GM18951 (cell line): ENCODE results near the gene EIF4E1B.
"Not testable (repeated sequence)": the region's sequence is repeated elsewhere in the genome, so short reads cannot be mapped to it uniquely, and the experiment has no call there.

ENCODE experiments used
- POLR2A ChIP-seq: IDR thresholded peaks from 4 replicates; pipeline ENCODE4 v1.6.1; 2011; ENCODE audit warnings: mild to moderate bottlenecking; ENCODE audit not compliant: insufficient read length, insufficient read depth; ENCODE audit errors: extremely low read depth
- in situ Hi-C: fragments of 300-500 bp; cut with MboI; formaldehyde crosslinking; loops from one replicate; pipeline ENCODE4 v1.12.0; 2022; ENCODE audit warnings: low sequenced_read_pairs, mixed read lengths, inconsistent platforms; ENCODE audit not compliant: unreplicated experiment

The EIF4E1B gene, protein sequence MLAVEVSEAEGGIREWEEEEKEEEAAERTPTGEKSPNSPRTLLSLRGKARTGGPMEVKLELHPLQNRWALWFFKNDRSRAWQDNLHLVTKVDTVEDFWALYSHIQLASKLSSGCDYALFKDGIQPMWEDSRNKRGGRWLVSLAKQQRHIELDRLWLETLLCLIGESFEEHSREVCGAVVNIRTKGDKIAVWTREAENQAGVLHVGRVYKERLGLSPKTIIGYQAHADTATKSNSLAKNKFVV

DNA sequence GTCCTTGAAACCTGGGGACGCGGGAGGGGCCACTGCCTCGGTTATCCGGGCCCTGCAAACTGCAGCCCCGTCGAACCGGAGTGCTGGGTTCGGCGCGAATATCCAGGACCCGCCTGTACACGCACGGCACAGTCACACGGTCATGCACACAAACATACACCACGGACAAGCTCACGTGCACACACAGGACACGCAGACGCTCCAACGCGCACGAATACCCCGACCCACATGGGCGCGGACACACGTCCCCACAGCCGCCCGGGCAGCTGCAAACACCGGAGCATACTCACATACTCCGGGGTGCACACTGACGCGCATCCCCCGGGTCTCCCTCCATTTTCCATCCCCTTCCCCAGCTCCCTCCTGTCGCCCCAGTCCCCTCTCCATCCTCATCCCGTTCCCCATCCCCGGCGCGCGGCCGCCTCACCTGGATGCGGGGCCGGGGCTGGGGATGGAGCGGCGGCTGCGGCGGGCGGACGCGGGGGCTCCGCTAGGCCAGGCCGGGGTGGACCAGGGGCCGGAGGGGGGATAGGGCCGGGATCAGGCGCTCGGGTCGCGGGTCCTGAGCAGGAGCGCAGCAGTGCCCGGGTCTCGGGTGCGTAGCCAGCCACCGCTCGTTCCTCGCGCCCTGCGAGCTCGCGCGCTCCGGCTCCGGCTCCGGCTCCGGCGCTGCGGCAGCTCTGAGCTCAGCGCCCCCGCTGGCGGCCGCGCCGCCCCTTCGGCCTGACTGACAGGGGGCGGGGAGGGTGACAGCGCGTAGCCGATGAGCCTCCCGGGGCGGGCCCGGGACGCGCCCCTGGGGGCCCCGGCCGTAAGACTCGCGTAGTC, at the start of gene EIF4E1B, which contains the start of gene SNCB:
Gene EIF4E1B, plus strand, starts transcription at position 823 of the 828 bp plus-strand sequence. CDS start 12,113 bp downstream, outside the sequence.
Gene SNCB, minus strand, starts transcription at position 682 of the 828 bp plus-strand sequence. CDS start 880 bp downstream, outside the sequence.
- in situ Hi-C loops = no loop called here
- no peak for TF ChIP-seq POLR2A

DNA sequence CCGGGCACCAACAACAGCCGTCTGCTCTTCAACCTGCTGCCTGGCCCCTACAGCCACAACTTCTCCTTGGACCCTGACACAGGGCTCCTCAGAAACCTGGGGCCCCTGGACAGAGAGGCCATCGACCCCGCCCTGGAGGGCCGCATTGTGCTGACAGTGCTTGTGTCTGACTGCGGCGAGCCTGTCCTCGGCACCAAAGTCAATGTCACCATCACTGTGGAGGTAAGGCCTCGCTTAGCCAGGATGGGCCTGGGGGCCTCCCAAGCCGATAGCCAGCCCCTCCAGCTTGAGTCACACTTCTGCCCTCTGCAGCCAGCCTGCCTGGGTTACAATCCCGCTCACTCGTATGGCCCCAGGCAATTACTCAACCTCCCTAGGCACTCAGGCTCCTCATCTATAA, 49.1 kb upstream of the EIF4E1B start:
- no peak for TF ChIP-seq POLR2A
- in situ Hi-C loops = no loop called here

DNA sequence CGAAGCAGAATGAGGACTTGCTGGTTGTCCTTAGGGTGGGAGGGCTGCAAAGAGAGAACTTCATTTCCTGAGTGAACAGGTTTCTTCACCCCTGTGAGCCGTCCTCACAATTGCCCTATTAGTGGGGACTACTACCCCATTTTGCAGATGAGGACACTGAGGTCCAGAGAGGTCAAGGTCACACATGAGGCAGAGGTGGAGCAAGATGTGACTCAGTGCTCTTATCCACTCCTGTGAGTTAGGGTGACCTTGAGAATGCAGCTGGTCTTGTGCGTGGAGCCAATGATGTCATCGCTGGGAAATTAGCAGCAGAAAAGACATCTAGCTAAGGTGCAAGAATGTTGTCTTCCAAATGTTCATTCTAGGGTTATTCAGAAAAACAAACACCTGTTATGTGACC, 47.4 kb upstream of the EIF4E1B start:
- in situ Hi-C loops = no loop called here

DNA sequence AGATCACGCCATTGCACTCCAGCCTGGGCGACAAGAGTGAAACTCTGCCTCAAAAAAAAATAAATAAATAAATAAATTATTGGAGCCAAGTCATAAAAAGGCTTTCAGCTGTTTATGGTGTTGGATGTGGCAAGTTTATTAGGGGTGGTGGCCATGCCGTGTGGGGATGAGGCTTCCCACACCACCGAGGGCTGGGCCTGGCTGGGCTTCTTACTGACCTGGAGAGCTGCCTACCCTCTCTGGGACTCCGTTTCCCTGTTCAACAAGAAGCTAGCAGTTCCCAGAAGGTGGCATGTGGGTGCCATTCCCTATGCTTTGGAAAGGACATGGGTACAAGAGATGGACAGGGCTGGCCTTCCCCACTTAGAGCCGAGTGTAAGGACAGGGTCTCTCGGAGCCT, 43.1 kb upstream of the EIF4E1B start:
- in situ Hi-C loops = no loop called here
- no peak for TF ChIP-seq POLR2A

More for the DNA sequence above, 47.4 kb upstream of the EIF4E1B start:
- no peak for TF ChIP-seq POLR2A

DNA sequence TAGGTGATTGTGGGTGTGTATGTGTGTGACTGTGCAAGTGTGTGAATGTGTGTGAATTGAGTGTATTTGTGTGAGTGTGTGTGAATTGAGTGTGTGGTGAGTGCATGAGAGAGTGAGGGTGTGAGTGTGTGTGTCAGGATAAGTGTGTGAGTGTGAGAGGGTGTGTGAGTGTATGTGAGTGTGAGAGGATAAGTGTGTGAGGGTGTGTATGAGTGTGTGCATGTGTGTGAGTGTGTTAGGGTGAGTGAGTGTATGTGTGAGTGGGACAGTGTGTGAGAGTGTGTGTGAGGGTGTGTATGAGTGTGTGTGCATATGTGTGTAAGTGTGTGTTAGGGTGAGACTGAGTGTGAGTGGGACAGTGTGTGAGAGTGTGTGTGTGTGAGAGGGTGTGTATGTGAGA, 42.2 kb upstream of the EIF4E1B start:
- in situ Hi-C loops = no loop called here
- no peak for TF ChIP-seq POLR2A

DNA sequence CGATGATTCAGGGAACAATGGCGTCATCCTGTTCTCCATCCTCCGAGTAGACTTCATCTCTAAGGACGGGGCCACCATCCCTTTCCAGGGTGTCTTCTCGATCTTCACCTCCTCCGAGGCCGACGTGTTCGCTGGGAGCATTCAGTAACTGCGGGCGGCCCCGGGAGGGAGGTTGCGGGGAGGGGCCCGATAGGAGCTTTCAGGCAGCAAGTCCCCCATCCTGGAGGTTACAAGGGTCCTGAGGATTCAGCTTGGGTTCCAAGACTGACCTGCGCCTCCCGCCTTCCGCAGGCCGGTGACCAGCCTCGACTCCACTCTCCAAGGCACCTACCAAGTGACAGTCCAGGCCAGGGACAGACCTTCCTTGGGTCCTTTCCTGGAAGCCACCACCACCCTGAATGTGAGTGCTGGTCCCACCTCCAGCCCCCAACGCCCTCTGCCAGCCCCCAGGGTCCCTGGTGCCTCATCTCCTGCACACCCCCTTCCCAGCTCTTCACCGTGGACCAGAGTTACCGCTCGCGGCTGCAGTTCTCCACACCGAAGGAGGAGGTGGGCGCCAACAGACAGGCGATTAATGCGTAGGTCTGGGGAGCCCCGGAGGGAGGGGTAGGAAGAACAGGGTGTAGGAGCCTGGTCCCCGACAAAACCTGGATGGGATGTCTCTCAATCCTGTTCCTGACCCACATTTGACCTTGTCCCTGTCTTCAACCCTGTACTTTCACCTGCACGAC, 41.3 kb upstream of the EIF4E1B start:
- in situ Hi-C loops = no loop called here

DNA sequence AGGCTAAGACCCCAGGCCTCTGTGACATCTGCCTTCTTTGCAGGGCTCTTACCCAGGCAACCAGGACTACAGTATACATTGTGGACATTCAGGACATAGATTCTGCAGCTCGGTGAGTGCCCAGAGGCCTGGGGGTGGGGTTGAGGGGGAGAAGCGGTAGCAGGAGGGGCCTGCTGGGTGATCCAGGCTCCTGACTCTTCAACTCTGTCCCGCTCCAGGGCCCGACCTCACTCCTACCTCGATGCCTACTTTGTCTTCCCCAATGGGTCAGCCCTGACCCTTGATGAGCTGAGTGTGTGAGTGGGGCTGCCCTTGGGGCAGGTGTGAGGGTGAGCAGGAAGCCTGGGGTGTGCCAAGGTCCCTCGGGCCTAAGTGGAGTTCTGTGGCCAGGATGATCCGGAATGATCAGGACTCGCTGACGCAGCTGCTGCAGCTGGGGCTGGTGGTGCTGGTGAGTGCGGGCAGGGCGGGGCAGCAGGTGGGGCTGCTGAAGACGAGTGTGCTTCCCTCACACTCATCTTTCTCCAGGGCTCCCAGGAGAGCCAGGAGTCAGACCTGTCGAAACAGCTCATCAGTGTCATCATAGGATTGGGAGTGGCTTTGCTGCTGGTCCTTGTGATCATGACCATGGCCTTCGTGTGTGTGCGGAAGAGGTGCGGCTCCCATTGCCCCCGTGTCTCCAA, 40.3 kb upstream of the EIF4E1B start:
- in situ Hi-C loops = no loop called here
- no peak for TF ChIP-seq POLR2A

More for the DNA sequence above, 41.3 kb upstream of the EIF4E1B start:
- no peak for TF ChIP-seq POLR2A

DNA sequence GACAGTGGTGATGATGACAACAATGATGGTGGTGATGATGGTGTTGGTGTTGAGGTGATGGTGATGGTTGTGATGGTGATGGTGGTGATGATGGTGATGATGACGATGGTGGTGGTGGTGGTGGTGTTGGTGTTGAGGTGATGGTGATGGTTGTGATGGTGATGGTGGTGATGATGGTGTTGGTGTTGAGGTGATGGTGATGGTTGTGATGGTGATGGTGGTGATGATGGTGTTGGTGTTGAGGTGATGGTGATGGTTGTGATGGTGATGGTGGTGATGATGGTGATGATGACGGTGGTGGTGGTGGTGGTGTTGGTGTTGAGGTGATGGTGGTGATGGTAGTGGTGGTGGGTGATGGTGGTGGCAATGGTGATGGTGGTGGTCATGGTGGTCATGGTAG, 38.8 kb upstream of the EIF4E1B start:
- in situ Hi-C loops = not testable (repeated sequence)

DNA sequence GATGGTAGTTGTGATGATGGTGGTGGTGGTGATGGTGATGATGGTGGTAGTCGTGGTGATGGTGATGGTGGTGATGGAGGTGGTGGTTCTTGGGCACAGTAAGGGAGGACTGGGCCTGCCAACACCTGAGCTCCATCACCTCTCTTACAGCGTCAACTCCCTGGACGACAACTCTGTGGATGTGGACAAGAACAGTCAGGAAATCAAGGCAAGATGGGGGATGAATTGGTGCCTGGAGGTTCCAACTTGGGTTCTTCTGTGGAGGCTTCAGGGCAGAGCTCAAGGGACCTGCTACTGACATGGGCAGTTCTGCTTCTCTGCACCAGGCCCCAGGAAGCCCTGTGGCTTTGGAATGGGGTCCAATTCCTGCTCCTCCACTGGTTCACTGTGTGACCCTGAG, 37.9 kb upstream of the EIF4E1B start:
- in situ Hi-C loops = no loop called here
- TF ChIP-seq POLR2A = no peak

DNA sequence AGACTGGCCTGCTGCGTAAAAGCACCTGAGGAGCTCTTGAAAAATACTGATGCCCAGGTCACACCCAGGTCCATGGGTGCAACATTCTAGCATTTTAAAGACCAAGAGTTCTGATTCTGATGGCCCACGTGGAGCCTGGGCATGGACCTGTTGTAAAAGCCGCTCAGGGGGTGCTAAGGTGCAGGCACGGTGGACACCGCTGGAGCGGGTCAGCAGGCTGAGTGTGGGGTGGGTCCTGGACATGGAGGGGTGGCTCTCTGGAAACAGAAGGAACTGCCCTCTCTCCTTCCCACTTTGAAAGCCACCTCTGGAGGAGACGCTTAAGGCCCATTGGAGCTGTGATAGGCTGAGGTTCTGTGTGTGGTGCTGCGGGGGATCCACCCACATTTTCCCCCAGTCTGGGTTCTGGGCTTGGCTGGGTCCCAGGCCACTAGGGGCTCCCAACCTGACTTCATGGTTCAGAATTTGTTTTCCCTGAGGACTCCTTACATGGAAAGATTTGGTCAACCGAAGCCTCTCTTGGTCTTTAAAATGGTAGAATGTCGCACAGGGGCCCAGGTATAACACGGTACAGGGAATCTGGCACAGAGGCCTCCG, 37.1 kb upstream of the EIF4E1B start:
- TF ChIP-seq POLR2A = no peak
- in situ Hi-C loops = no loop called here

DNA sequence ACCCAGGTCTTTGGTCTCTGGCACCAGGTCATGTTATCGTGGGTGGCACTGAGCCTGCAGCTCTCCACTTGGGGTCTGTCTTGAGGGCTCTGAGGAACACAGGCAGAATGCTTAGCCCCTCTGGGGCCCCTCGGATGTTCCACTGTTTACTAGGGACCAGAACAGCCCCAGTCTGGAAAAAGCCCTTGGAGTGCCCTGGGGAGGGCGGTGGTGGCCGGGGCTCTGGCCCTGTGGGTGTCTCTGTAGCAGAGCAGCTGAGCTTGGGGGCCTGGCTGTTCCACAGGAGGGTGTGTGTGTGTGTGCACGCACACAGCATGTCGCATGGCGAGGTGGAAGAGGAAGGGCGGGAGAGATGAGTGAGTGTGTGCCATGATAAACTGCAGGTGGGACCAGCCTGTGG, 35.9 kb upstream of the EIF4E1B start:
- in situ Hi-C loops = no loop called here
- TF ChIP-seq POLR2A = no peak

DNA sequence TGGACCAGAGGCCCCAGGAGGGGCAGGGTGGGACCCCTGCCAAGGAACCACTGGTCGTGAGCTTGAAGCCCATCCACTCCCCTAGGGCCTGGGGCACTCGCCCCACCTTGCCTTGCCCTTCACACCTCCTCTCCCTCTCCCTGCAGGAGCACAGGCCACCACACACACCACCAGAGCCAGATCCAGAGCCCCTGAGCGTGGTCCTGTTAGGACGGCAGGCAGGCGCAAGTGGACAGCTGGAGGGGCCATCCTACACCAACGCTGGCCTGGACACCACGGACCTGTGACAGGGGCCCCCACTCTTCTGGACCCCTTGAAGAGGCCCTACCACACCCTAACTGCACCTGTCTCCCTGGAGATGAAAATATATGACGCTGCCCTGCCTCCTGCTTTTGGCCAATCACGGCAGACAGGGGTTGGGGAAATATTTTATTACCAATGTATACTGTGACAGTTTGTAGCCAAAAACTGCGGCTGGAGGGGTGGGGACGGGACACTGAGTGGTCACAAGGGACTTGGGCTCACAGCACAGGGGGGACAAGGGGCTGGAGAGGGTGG, 35.0 kb upstream of the EIF4E1B start:
- in situ Hi-C loops = no loop called here
- no peak for TF ChIP-seq POLR2A
